ENCODE measurements around the gene ESPNL.
A peak's percentile ranks its signal among the peaks of the same experiment; 100 is the strongest.

The ESPNL gene

DNA sequence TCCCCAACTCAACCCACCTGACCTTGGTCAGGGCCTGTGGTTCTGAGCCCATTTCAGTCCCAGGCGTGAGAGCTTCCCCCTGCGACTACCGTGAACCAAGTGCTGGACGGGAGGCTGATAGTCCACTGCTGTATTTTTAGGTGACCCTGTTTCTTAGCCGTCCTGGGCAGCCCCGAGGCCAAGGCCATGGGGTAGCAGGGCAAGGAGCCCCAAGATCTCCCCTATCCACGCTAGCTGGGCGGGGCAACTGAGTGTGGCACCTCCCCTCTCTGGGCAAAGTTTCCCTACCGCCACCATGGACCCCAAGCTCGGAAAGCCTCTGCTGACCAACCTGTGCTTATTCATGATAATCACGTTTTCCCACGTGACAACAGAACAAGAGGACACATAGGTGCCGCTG is 37.7 kb downstream of the ESPNL start:
- Histone ChIP-seq H3K27ac (no peak overlapping the region), H3K4me3 (no peak overlapping the region)

DNA sequence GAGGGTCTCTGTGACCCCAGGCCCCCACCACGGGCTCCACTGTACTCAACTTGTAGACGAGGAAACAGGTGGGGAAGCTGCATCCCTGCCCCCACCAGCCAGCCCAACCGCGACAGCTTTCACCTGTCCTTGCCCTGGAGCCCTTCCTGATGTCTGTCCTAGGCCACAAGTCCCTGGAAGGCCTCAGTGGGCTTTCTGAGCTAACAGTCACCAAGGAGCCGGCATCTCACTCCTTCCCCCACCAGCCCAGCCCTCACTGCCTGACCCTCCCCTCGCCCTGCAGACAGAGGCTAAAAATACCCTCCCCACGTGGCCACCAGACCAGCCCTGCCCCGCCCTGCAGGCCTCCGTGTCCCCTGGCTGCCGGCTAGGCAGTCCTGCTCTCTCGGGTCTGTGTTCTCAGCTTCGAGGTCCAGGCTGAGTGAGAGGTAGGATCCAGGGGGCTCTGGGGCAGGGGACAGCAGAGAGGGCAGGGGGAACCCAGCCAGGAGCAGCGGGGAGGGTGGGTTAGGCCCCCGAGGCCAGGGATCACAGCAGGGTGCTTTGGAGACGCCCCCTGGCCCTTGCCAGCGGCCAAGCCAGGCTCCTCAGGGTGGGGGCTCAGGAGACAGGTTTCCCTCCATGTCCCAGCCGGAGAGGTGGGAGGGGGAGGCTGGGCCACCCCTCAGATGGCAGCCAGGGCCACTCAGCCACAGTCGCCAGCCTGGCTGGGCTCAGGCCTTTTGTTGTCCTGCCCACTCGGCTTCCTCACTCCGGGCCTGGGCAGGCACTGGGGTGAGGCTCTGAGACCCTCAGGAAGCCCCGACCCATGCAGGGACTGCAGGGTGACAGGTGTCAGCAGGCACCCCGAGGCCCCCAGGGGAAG is 38.4 kb downstream of the ESPNL start, which contains the start of gene KLHL30:
TSS of gene KLHL30 (plus strand) at position 338 of the 865 bp plus-strand sequence. CDS start 2,087 bp downstream, outside the sequence.
- Histone ChIP-seq H3K27ac (no peak within 1 kb of the TSS), H3K4me3 (no peak within 1 kb of the TSS)

DNA sequence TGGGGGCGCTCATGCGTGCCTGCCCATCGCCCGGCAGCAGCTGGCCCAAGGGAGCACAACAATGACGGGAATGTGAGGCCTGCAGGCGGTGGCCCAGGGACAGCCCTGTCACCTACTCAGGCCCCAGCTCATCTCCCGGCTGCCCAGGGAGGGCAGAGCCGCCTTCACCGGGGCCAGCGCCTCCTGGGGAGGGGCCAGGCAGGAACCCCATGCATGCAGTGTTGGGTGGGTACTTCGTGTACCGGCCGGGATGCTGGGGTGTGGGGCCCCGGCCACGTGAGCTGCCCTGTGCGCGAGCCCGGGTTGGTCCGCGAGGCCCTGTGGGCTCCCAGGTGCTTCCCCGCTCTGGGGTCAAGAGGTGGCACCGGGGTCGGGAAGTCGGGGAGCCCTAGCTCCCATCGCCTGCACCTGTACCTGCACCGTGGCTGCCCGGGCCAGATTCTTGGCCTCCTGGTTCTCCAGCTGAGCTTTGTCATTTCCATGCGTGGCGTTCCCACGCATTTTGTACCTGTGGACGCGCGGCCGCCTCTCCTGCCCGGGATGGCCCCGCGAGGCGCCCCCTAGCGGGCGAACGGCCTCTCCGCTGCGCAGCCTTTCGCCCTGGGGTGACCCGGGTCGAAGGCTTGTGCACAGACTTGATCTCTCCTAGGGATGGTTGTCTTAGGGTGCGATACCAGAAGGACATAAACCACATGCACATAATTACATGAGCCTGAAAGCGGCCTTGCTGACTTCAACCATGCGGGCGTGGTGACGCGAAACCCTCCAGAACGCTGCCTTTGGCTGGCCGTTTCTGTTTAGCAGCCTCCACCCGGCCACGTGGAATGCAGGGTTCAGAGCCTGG is 39.3 kb downstream of the ESPNL start:
- Histone ChIP-seq H3K4me3 (no peak overlapping the region), H3K27ac (no peak overlapping the region)

DNA sequence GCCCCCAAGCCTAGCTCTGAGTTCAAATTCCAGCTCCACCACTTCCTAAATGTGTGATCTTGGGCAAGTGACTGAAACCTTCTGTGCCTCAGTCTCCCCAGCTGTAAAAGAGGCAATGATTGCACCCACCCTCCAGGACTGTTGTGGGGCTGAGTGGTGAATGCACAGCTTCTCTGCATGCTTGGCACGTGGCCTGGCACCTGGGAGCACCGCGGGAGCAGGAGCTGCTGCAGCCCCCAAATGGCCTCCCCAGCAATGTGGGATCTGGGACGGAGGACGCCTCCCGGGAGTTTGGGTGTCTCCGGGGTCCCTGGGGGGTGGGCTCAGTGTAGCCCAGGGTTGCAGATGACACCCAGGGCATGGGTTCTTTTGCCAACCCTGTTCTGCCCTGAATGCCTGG is 39.9 kb downstream of the ESPNL start:
- Histone ChIP-seq H3K27ac (no peak overlapping the region), H3K4me3 (no peak overlapping the region)

DNA sequence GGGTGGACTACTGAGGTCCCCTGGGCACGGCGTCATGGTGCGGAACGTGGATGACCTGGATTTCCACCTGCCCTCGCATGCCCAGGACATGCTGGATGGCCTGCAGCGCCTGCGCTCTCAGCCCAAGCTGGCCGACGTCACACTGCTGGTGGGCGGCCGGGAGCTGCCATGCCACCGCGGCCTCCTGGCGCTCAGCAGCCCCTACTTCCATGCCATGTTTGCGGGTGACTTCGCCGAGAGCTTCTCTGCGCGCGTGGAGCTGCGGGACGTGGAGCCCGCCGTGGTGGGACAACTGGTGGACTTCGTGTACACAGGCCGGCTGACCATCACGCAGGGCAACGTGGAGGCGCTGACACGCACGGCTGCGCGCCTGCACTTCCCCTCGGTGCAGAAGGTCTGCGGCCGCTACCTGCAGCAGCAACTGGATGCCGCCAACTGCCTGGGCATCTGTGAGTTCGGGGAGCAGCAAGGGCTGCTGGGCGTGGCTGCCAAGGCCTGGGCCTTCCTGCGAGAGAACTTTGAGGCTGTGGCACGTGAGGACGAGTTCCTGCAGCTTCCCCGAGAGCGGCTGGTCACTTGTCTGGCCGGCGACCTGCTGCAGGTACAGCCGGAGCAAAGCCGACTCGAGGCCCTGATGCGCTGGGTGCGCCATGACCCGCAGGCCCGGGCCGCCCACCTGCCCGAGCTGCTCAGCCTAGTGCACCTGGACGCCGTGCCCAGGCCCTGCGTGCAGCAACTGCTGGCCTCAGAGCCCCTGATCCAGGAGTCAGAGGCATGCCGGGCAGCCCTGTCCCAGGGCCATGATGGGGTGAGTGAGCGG is 40.8 kb downstream of the ESPNL start:
- H3K27ac ChIP-seq: no peak overlapping the region
- H3K4me3 ChIP-seq: no peak overlapping the region

DNA sequence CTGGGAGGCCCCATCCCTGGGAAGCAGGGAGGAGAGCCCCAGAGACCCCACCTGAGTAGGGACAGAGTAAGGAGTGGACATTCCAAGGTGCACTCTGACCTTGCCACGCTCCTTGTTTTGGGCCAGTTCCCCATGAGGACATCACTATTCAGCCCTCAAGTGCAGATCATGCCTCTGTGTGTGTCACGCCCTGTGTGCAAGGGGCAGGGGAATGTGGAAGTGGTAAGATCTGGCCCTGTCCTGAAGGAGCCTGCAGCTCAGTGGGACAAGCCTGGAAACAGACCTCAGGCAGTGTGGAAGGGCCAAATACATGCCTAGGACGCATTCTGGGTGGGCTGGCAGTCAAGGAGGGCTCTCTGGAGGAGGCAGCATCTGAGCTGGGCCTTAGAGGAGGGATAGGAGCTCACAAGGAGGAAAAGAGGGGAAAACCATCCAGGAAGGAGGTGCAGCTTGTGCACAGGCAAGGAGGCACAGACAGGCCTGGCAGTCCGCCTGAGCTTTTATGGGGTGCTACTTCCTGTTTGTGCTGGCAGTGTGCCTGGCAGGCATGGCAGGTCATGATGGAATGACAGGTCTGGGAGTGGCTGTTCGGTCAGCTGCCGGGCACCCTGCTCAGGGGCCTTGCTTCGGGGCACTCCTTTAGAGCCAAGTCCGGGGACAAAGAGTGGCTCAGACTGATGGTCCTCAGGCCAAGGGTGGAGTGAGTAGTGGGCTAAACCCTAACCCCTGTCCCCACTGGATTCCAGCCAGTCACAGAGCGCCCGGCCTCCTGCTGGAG is 41.6 kb downstream of the ESPNL start:
- no peak overlapping the region for H3K27ac ChIP-seq
- no peak overlapping the region for H3K4me3 ChIP-seq

DNA sequence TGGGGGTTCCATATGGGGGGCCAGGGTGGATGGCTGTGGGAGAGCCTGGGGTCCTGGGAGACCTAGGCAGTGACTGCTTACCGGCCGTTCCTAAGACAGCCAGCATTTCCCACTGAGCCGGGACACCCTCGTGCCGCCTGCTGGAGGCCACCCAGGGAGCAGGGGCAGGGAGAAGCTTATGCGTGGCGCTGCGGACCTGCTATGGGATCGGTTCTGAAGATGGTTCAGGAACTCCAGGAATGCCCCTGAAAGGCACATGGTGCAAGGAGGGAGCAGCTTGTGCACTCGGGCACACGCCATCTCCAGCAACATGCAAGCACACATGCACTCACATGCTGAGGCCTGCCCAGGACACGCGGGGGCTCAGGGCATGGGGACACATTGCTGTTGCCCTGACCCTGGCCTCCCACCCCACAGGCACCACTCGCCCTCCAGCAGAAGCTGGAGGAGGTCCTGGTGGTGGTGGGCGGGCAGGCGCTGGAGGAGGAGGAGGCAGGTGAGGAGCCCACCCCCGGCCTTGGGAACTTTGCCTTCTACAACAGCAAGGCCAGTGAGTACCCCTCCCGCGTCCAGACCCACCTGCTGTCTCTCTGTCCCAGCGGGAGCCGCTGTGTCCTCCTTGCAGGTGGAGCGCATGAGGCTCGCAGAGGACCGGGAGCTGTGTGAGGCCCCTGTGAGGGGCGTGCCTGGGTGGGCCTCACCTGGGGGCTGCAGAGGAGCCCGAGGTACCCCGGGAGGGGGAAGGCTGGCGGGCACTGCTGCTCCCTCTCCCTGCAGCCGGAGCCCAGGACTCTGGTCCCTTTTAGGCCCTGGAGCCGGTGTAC is 42.5 kb downstream of the ESPNL start:
- Histone ChIP-seq H3K4me3 (no peak overlapping the region), H3K27ac (peak overlapping the region in 1 of 21 experiments; percentile 26)

DNA sequence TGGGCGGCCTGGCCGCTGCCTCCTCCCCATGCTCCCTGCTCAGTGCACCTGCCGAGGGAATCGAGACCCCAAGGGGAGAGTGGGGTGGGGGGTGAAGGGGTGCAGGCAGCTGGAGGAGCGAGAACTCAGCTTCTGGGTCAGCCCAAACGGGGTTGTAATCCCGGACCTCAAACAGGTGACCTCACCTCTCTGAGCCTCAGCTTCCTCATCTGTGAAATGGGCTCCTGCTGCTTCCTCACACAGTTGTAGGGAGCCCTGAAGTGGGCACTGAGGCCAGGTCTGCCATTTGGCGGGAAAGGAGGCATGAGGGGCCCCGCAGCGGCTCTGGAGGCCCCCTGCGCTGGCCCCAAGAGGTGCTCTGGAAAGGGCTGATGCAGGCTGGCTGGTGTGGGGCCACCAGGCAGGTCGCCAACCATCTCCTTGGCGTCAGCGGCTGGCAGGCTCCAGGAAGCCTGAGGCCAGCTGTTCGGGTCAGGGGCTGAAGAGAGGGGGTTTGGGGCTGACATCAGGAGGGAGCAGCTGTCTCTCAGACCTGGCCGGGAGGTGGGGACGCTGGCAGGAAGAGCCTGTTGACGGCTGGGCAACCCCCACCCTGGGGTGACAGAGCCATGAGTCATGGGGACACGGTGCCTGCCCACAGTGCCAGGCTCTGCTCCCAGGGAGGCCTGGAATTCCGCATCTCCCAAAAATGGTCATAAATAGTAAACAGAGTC is 43.3 kb downstream of the ESPNL start:
- Histone ChIP-seq H3K4me3 (no peak overlapping the region), H3K27ac (peak overlapping the region in 1 of 21 experiments; percentile 26)

DNA sequence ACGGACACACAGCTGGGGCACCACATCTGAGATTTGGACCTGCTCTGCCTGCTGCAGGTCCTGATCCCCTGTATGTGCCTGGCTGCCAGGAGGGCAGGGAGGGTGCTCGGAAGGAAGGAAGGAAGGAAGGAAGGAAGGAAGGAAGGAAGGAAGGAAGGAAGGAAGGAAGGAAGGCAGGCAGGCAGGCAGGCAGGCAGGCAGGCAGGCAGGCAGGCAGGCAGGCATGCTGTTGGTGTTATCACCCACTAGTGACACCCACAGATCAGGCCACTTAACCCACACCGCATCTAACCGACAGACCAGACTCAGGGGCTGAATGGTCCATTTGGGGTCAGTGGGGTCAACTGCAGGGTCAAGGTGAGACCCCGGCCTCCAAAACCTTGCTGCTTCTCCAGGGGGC is 44.1 kb downstream of the ESPNL start:
- Histone ChIP-seq H3K4me3 (no peak overlapping the region), H3K27ac (no peak overlapping the region)

DNA sequence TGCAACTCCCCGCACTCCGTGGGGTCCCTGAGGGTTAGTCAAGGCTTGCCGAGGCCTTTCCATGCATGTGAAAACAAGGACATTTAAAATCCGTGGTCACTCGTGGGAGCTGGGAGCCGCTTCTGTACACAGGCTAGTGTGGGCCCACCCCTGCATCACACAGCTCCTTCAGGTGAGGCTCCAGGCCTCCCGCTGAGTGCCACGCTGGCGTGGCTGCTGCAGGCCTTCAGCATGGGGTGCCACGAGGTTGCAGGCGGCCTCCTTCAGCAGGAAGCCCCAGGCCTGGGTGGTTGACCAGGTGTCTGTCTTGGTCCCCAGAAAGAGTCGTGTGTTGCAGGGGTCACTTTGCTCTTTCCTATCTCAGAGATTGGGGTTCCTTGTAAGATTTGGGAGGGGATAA is 44.9 kb downstream of the ESPNL start:
- Histone ChIP-seq H3K4me3 (no peak overlapping the region), H3K27ac (no peak overlapping the region)

DNA sequence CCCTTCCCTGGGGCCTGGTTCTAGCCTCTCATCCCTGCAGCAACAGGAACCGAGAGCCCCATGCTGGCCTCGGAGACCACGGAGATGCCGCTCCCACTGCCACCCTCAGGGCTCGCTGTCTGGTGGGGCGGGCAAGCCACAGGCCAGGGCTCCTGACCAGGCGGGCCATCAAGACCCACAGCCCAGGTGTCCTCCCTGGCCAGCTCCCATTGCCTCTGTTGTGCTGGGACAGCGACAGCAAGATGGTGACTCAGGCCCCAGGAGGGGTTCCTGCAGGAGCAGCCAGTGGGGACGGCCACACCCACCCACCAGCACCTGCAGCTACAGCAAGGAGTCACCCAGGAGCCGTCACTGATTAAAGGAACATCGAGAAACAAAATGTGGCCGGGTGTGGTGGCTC is 45.7 kb downstream of the ESPNL start:
- no peak overlapping the region for H3K27ac ChIP-seq
- no peak overlapping the region for H3K4me3 ChIP-seq

DNA sequence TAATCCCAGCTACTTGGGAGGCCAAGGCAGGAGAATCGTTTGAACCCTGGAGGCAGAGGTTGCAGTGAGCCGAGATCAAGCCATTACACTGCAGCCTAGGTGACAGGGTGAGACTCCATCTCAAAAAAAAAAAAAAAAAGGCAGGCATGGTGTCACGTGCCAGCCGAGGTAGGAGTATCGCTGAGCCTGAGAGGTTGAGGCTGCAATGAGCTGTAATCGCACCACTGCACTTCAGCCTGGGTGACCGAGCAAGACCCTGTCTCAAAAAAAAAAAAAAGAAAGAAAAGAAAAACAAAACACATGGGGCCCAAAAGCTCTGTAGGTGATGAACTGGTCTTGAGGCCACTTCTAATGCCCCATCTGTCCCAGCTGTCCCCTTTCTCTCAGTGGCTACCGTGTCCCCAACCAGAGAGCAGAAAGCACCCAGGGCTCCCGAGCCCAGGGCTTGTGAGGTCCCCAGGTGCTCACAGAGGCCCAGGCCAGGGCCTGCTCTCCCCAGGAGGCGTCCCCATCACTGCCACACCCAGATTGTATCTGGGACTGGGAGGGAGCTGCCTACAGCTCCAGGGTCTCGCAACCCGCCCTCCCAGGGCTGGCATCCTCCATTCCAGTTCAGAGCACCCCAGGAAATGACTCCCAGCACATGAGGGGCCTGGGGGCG is 46.9 kb downstream of the ESPNL start:
- Histone ChIP-seq H3K4me3 (no peak overlapping the region), H3K27ac (no peak overlapping the region)

DNA sequence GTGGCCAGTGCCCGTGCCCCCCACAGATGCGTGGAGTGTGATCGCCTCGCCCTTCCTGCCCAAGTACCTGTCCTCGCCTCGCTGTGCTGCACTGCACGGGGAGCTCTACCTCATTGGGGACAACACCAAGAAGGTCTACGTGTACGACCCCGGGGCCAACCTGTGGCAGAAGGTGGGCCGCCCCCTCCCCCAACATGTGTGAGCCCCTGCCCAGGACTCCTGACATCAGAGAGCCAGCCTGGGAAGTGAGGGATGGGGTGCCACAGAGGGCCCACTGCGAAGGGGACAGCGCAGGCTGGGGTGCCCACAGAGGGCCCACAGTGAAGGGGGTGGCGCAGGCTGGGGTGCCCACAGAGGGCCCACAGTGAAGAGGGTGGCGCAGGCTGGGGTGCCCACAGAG is 48.8 kb downstream of the ESPNL start:
- H3K27ac ChIP-seq: no peak overlapping the region
- no peak overlapping the region for H3K4me3 ChIP-seq

DNA sequence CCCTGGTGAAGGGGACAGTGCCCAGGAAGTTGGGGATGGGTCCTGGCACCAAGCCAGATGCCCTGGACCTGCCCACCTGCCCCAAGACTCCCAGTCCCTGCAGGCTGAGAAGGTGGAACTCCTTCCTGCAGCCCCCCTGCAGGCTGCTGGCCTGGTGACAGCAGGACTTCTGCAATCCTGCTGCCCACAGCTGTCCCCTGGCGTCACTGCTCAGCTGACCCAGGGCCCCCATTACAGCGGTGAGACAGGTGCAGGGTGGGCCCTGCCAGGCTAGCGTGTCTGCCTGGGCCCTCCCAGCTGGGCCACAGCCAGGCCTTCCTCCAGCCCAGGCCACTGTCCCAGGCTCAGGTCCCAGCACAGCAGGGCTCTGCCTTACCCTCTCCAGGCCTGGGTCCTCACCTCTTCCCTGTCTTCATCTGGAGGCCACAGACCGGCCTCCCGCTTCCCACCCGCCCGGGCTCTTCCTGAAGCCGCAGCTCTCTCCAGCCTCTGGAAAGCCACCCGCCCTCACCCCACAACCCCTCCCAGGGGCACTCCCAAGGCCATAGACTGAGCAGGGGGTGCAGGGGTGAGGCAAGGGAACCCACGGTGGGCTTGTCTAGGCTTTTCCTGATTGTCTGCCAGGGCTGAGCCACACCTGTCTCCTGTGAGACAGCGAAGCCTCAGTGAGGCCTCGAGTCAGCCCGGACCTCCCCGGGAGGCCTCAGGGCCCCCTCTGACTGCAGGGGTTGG is 49.9 kb downstream of the ESPNL start:
- Histone ChIP-seq H3K27ac (no peak overlapping the region), H3K4me3 (no peak overlapping the region)

DNA sequence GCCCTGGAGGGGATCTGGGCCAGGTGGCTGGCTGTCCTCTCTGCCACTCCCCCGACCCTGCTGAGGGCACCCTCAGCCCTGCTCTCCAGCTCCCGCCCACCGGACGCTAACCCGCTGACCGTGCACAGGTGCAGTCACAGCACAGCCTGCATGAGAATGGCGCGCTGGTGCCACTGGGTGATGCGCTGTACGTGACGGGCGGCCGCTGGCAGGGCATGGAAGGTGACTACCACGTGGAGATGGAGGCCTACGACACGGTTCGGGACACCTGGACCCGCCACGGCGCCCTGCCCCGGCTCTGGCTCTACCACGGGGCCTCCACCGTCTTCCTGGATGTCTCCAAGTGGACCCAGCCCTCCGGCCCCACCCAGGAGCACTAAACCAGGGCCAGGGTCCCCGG is 50.5 kb downstream of the ESPNL start:
- Histone ChIP-seq H3K27ac (no peak overlapping the region), H3K4me3 (no peak overlapping the region)

DNA sequence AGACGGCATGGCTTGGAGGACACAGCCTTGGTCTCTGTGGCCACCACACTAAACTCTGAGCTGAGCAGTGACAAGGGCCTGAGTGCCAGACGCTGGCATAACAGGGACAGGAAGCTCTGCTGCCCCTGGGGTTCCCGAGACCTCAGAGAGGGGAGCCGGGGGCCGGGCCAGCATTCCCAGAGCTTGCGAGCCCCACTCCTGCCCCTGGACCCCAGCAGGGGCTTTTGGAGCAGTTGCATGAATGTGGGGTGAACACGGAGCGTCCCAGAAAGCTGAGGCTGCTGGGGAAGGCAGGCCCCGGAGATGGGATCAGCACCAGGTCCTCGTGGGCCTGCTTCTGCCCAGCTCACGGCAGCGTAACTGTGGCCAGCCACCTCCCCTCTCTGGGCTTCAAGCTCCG is 51.1 kb downstream of the ESPNL start:
- Histone ChIP-seq H3K4me3 (no peak overlapping the region), H3K27ac (no peak overlapping the region)
